BJ (cell line): ENCODE data around the gene CEL. TPM values are rescaled to one million over a fixed set of nuclear protein-coding genes. Genes with fewer than 3 reads are reported as not detected.

ENCODE experiments used
- CTCF ChIA-PET: fragments of 350-600 bp; formaldehyde crosslinking; extraction: SDS; loops from one replicate; lab custom pipeline; 2021; ENCODE audit warnings: antibody characterized with exemption, inconsistent platforms; lab: Yijun Ruan, JAX
- POLR2A ChIA-PET: fragments of 300-600 bp; sonication (Branson Sonifier 250); formaldehyde crosslinking; extraction: SDS; loops from one replicate; lab custom pipeline; 2021; ENCODE audit warnings: antibody characterized with exemption; lab: Charles Lee
- DNase-seq: peaks from one replicate; pipeline ENCODE4 v3.0.0-alpha.2; 2011; ENCODE audit warnings: low read depth
- H3K27me3 ChIP-seq: 2 replicates; pipeline ENCODE4 v1.6.0; 2011; ENCODE audit warnings: low read length; ENCODE audit not compliant: control insufficient read depth, insufficient read depth
- H3K36me3 ChIP-seq: 2 replicates; pipeline ENCODE4 v1.5.1; 2011; ENCODE audit warnings: low read length; ENCODE audit not compliant: control insufficient read depth, insufficient read depth
- H3K4me3 ChIP-seq: 2 replicates; pipeline ENCODE4 v1.5.1; 2011; ENCODE audit warnings: low read depth, mild to moderate bottlenecking, control low read depth, low read length
- polyA plus RNA-seq: library from polyadenylated mRNA; depleted of rRNA; stranded (reverse); fragments of >200 nt; gene quantifications from 2 replicates; pipeline ENCODE4 v1.2.3, GENCODE V29; 2011
- TF ChIP-seq, protein P1 (sequence below): IDR thresholded peaks from 2 replicates; pipeline ENCODE4 v1.5.1; 2011; ENCODE audit warnings: low read depth, mild to moderate bottlenecking, control low read depth, inconsistent platforms, low read length, moderate library complexity; ENCODE audit not compliant: insufficient read depth

CEL gene
- polyA plus RNA-seq, 1 experiment = 0.49 TPM

DNA sequence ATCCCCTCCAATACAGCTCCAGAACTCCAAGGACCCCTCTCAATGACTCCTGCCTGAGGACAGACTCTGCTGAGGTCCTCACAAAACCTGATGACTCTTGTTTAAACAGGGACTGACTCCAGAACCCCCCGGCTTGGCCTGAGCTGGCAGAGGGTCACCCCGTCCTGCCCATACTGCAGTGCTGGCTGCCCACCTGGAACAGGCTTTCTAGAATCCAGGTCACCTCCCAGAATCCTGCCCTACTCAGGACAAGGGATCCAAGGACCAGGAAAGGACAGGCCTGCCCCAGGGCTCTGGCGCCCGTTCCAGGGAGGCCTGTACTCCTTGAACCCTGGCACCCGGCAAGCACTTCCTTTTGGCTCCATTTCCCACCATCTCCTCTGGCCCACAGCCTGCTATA, 37.1 kb downstream of the CEL start:
- no peak for DNase-seq
- POLR2A ChIA-PET = no interaction called here
- Histone ChIP-seq H3K4me3 (no peak overlapping the region), H3K36me3 (peaks cover 39% of the 10 kb centered on the region), H3K27me3 (no peaks in the 10 kb centered on the region)
- TF ChIP-seq, protein P1, sequence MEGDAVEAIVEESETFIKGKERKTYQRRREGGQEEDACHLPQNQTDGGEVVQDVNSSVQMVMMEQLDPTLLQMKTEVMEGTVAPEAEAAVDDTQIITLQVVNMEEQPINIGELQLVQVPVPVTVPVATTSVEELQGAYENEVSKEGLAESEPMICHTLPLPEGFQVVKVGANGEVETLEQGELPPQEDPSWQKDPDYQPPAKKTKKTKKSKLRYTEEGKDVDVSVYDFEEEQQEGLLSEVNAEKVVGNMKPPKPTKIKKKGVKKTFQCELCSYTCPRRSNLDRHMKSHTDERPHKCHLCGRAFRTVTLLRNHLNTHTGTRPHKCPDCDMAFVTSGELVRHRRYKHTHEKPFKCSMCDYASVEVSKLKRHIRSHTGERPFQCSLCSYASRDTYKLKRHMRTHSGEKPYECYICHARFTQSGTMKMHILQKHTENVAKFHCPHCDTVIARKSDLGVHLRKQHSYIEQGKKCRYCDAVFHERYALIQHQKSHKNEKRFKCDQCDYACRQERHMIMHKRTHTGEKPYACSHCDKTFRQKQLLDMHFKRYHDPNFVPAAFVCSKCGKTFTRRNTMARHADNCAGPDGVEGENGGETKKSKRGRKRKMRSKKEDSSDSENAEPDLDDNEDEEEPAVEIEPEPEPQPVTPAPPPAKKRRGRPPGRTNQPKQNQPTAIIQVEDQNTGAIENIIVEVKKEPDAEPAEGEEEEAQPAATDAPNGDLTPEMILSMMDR = no peak
- CTCF ChIA-PET = interaction anchor here (6.2 to 25.9 kb wide), 2 partner anchors 21 to 49 kb away, joined by 45 to 505 read pairs; no protein-coding TSS in a partner anchor

- H3K36me3 ChIP-seq = peaks cover 42% of the 10 kb centered on the region
- ChIA-PET POLR2A (no interaction called here), CTCF (interaction anchor here (5.0 to 25.9 kb wide), 3 partner anchors 15 to 48 kb away, joined by 45 to 505 read pairs (median 74); no protein-coding TSS in a partner anchor)
- H3K4me3 ChIP-seq = no peak overlapping the region
- TF ChIP-seq, protein P1 = no peak
- no peak for DNase-seq
- H3K27me3 ChIP-seq = no peaks in the 10 kb centered on the region
Measured at GRCh38 chr9:133099726-133100505, 38.1 kb downstream of the CEL start.

DNA sequence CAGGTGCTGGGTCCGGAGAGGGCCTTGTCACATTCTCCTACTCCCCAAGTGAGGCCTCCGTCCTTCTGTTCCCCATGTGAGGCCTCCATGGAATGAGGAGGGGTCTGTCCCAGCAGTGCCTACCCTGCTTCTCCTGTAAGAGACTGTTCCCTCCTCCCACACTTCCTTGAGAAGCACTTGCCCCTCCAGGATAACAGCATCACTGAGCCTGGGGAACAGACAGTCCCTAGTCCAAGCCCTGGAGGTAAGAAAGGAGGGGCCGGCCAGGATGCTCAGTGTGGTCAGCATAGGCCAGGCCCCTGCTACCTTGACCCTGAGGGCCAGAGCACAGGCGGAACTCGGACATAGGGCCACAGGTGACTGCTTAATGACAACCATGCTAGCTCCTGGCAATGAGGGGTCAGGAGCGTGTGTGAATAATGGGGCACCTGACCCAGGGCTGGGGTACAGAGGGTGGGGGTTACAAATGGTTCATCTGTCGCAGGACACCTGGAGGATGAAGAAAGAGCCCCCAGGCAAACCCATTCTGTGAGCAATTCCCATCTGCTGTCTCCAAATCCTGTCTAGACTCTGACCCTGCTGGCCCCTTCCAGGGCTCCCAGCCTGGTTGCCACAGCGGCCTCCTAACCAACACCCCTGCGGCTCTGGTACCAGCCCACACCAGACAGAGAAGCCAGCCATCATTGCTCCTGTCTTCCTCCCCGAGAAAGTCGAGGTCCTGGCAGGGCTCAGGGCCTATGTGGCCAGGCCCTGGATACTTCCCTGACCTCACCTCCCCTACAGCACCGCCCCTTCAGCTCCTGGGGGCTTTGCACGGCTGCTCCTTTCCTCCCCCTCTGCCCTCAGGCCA, 39.0 kb downstream of the CEL start:
- POLR2A ChIA-PET = no interaction called here
- Histone ChIP-seq H3K4me3 (no peak overlapping the region), H3K27me3 (no peaks in the 10 kb centered on the region), H3K36me3 (peaks cover 45% of the 10 kb centered on the region)
- CTCF ChIA-PET = interaction anchor here (0.8 to 25.9 kb wide), 5 partner anchors 14 to 57 kb away, joined by 3 to 505 read pairs (median 45); no protein-coding TSS in a partner anchor
- DNase-seq = no peak
- TF ChIP-seq, protein P1 = no peak

DNA sequence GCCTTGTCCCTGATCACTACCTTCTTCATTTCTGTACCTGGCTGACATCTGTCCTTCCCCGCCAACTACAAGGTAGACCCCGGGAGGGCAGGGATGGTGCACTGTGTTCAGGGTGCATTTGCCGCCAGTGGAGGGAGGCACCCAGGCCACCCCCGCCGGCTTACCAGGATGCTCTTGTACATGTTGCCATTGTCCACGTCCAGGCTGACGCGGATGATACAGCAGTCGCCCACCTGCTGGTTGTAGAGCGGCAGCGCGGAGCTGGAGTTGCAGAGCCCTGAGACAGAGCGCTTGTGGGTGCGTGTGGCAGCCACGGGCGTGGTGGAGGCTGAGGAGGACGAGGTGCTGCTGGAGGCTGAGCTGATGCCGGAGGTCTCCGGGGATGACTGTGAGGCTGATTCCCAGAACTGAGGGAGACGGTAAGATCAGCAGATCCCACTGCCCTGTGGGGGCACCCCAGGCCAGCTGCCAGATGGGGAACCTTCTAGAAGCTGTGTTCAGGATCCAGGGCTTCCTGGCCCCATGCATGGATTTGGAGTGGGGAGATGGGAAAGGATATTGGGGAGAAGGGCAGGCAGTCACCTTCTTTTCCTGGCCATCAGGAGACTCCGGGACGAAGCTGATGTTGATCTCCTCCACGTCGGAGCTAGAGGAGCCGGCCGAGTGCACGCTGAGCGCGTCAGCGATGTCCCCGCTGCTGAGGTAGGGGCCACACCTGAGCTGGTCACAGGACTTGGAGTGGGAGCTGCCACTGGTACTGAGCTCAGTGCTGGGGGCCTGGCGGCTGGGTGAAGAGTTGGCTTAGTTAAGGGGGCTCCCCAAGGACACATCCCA, 39.8 kb downstream of the CEL start:
- ChIA-PET CTCF (interaction anchor here (0.6 to 25.9 kb wide), 12 partner anchors 10 to 79 kb away, joined by 3 to 505 read pairs (median 6); no protein-coding TSS in a partner anchor), POLR2A (no interaction called here)
- TF ChIP-seq, protein P1 = no peak
- peaks cover 48% of the 10 kb centered on the region for H3K36me3 ChIP-seq
- no peak overlapping the region for H3K4me3 ChIP-seq
- H3K27me3 ChIP-seq = no peaks in the 10 kb centered on the region
- DNase-seq = no peak
